Mammary epithelial cell (primary cell): ENCODE measurements around the gene DPYSL4.

Source experiments
- CTCF ChIP-seq, 2 donors: IDR thresholded peaks in 1 of 2; conservative IDR thresholded peaks in 1 of 2; 2 replicates each; pipeline ENCODE4 v1.5.1; 2011 to 2012; ENCODE audit warnings: inconsistent platforms in 2 of 2, low read length in 2 of 2, mild to moderate bottlenecking in 2 of 2, control low read depth in 1 of 2, low read depth in 1 of 2; ENCODE audit not compliant: insufficient read depth in 1 of 2; ENCODE audit errors: extremely low read depth in 1 of 2
- EZH2 ChIP-seq: IDR thresholded peaks from 2 replicates; pipeline ENCODE4 v1.6.1; 2012; ENCODE audit warnings: low read length, inconsistent platforms, borderline replicate concordance

- TF ChIP-seq CTCF (conservative IDR thresholded peaks at IDR 0.05 in 1 of 2, IDR thresholded peaks at IDR 0.05 in 1 of 2; ENCODE audit: extremely low read depth in 1 of 2, insufficient read depth in 1 of 2, low read depth in 1 of 2, low read length in 2 of 2), result no peak
- TF ChIP-seq EZH2, result no peak
Measured at GRCh38 chr10:132227851-132228390, 41.2 kb downstream of the DPYSL4 start.
